SH-SY5Y (cell line): ENCODE results near the gene CLEC6A.

Experiments
- GATA2 ChIP-seq: IDR thresholded peaks from 2 replicates; pipeline ENCODE4 v1.6.1; 2011; ENCODE audit warnings: mild to moderate bottlenecking, low read depth, low read length
- GATA3 ChIP-seq: IDR thresholded peaks from 2 replicates; pipeline ENCODE4 v1.6.1; 2011; ENCODE audit warnings: low read depth, mild to moderate bottlenecking, low read length, moderate library complexity

CLEC6A gene

DNA sequence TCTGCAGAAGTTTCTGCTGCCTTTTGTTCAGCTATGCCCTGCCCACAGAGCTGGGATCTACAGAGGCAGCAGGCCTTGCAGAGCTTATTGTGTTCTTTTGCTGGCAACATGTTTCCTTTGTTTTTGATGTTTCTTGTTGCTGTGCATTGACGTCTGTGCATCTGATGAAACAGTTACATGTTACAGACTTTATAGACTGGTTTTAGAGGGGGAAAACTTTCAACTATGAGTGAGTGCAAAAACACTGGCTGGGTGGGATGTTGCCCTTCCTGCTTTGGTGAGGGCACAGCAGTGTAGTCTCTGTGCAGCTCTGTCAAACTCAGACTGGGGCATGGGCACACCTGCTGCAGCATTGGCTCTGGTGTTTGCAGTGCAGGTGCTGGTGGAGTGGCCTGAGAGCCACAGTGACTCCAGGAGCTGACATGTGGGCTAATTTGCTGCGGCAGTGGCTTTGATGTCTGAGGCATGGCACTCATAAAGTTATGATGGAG is 26.9 kb downstream of the CLEC6A start:
- TF ChIP-seq GATA3 (no peak), GATA2 (no peak)

DNA sequence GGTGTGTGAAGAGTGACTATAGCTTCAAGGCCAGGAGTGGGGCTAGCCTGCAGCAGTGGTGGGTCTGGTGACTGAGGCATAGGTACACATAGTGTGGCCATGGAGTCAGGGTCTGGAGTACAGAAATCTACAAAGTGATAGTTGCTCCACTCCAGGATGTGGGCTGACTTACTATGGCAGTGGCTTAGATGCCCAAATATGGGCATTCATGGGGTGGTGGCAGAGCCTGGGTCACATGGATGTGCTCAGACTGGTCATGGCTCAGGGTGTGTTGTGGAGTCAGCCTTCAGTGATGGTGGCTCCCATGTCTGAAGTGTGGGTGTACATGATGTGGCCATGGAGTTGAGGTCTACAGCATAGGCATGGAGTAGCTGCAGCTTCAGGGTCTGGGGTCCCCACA is 27.3 kb downstream of the CLEC6A start:
- TF ChIP-seq GATA2 (no peak), GATA3 (no peak)

DNA sequence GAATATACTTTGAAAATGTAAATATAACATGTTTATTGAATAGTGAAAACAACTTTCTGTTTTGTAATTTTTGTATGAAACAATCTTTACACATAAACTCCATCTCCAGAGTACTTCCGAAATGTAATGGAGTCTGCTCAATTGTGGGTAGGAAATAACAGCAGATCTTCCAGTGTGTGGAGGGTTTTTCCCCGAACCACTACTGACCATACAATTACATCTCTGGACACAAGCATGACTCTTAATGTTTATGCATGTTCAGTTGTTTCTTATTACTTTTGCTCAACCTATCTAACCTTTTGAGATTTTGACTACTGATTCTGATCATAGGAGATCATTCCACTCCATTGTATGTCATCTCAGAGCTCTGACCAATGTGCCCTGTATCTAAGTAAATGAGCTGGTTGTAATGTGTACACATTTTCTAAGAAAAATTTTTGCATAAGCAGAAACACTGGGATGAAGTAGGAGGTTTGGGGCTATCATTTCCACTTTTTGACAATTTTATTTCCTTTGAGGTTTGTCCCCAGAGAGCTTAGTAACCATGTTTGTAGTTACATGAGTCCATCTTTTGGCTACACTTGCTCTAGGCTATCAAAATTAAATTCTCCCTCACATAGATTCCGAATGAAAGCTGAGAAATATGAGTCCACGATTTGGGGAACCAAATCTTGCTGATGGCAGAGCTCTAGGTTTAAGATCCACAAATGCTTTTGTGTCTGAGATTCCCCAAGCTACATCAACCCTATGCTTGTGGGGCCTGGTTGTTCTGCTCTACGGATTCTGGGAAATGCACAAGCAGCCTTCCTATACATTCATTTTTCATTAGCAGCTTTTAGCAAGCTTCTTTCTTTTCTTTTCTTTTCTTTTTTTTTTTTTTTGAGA is 36.1 kb downstream of the CLEC6A start:
- TF ChIP-seq GATA3 (no peak), GATA2 (no peak)

DNA sequence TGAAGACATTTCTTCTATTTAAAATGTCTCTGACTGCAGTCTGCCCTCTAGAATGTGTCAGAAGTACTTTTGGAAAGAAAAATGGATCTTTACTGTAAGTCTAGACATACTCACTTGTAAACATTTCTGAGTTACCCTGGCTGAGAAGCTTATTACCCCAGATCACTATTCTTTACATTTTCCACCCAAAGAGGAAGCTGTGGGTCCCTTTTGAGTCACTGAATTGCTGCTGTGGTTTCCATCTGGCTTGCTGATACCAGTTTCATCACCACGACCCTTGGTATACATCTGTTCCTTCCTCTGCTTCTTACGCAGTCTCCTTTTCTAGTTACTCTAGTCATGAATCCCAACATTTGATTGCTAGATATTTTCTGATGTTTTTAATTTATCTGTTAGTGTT is 37.3 kb downstream of the CLEC6A start:
- no peak for TF ChIP-seq GATA3
- no peak for TF ChIP-seq GATA2

DNA sequence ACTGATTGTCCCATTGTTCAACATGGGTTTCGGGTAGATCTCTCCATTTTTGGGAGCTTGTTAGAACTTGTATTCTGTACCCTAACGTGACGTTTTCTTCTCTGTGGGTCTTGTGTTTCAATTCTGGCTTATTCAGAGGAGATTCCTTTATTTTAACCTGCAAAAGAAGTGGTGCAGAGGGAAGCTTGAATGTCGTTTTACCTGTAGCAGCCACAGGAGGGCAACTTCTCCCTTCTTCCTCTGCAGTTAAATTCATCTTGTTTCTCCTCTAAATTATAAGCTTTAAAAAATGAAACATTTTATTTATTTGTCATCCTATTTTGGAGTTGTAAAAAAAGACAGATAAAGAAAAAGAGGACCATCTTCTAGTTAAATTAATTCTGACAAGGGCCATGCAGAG is 43.9 kb downstream of the CLEC6A start:
- no peak for TF ChIP-seq GATA3
- TF ChIP-seq GATA2: no peak

DNA sequence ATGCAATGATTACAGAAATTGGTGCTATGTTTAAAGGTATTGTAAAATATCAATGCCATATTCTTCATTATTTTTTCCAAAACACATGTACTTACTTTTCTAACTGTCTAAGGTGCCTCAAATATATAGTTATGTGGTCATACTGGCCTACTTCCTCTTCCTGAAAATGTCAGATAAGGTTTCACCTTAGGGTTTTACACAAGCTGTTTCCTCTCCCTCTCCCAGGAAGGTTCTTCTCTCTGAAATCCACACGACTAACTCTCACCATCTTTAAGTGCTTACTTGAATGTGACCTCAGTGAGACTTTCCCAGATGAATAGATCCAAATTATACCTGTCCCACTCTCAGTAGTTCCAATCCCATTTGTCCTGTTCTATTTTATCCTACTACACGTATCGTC is 46.0 kb downstream of the CLEC6A start:
- no peak for TF ChIP-seq GATA3
- TF ChIP-seq GATA2: no peak

DNA sequence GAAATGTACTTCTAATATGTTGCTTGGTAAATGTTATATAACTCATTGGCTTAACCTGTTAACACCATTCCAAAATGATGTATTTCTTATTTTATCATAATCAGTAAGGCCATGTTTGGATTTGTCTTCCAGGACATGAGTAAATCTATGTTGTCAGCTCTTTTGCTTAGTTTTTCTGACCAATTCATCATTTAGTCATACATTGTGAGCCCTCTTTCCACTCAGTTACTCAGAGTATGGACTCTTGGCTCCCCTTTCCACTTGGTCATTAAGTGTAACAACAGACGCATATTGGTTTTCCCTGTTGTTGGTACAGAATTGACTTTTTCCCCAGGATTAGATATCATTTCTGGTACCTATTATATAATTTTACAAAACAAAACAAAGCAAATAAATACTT is 48.6 kb downstream of the CLEC6A start:
- TF ChIP-seq GATA2 (no peak), GATA3 (no peak)

DNA sequence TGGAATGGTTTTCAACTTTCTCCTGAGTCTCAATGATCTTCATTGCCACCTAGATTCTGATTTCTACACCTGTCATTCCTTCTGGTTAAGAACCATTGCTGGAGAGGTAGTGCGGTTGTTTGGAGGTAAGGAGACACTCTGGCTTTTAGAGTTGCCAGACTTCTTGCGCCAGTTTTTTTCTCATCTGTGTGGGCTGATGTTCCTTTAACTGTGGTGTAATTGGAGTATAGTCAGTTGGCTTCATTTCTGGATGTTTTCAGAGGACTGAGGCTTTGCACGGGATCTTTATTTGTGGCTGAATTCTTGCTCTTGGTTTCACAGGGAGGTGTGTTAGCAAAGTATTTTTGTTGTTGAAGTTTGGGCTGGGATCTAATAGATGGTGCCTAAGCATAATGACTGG is 51.8 kb downstream of the CLEC6A start:
- no peak for TF ChIP-seq GATA2
- TF ChIP-seq GATA3: no peak

DNA sequence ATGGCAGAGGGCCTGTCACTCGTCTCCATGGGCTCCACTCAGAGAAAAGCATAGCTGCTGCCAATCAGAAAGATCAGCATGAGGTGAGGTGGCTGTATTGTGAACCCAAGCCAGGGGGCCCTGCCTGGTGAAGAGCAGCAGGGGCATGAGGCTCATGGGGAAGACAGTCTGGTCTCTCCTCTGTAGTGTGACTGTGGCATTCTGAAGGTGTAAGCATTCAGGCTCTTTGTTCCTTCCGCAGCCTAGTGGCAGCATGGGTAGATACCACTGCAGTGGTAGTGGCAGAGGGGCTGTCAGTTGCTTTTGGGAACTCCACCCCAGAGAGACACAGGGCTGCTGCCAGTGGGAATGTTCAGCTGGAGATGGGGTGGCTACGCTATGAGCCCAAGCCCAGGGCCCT is 52.5 kb downstream of the CLEC6A start:
- TF ChIP-seq GATA3 (no peak), GATA2 (no peak)

DNA sequence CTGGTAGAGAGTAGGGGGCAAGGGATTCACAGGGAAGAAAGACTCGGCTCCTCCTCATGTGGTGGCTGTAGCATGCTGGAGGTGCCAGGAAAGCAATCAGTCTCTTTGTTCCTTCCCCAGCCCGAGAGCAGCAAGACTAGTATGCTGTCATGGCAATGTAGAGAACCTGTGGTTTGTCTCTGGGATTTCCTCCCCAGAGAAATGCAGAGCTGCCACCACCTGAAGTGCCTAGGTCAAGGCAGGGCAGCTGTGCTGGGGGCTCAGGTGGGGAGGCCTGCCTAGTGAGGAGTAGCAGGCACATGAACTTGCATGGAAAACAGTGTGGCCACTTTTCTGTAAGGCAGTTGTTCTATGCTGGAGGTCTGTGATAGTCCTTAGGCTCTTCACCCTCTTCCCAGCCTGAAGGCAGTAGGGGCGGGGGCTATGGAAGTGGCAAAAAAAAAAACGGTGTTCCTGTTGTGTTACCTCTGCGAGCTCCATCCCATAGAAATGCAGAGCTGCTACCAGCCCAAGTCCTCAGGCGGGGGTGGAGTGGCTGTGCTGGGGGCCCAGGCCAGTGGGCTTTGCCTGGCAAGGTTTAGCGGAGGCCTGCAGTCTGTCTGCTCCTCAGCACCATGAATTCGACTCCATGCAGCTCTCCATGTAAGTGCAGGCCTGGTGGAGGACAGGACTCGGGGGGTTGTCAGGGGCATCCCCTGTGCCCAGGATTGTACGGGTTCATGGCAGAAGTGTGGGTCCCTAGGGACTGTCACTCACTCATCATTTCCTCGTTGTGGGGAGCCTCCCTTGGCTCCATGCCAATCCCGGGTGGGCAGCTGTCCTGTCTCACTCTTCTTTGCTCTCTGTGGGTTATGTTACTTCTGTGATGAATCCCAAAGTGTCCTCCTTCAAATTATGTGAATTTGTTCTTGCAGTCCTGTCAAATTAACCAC is 53.4 kb downstream of the CLEC6A start:
- TF ChIP-seq GATA2 (no peak), GATA3 (no peak)

DNA sequence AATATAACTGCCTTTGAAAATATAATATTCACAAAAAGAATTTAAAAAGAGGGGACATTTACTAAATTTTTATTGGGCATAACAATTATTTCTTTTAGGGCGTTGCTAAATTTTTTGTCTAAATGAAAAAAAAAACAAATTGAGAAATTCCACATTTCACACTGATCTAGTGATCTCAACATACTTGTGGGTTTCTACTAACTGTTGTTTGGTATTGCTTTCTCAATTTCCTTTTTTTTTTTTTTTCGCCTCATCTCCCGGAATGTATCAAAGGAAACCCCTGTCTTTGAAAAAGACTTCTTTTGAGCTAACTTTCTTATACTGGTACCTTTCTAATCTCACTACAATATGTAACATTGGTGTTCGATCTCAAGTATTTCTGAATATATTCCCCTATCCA is 57.5 kb downstream of the CLEC6A start, which contains the start of gene CLEC4D:
CLEC4D (plus strand) TSS at position 248 of the 400 bp plus-strand sequence. CDS start 230 bp downstream, outside the sequence.
- TF ChIP-seq GATA3: no peak
- no peak for TF ChIP-seq GATA2

DNA sequence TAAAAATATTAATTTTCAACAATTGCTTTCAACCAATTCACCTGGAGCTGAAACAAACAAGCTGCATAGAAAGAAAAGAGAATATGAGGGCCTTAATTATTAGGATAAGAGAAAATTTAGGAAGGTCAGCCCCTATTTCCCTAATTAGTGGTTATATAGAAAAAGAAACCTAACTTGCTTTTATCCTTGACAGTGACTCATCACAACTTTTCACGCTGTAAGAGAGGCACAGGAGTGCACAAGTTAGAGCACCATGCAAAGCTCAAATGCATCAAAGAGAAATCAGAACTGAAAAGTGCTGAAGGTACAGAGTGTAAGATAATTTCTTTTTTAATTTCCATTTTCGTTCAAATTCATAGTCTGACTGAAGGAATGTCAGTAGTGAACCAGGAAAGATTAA is 62.2 kb downstream of the CLEC6A start:
- TF ChIP-seq GATA2 (no peak), GATA3 (no peak)

DNA sequence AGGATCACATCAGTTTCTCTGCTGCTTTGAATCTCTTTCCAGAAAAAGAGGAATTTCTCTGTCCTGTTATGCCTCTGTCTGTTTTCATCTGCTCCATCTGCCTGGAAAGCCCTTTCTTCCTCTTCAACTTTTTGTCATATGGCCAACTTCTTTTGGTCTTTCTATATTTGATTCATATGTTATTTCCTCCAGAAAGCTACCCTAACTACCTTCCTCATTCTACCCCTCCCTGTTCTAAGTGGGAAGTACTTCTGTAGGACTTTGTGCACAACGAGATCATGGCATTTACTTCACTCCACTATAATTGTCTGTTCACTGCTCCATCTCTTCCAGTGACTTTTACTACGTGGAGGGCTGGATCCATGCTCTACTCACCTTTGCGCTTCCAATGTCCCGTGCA is 63.4 kb downstream of the CLEC6A start:
- no peak for TF ChIP-seq GATA3
